Naive thymus-derived CD4-positive, alpha-beta T cell (primary cell): ENCODE measurements around the gene ELMOD2. TPM values are rescaled to one million over a fixed set of nuclear protein-coding genes. Genes with fewer than 3 reads are reported as not detected.

Source experiments
- ATAC-seq: fragments of 150-1000 bp; cut with Tn5 transposase; 2 replicates; pipeline ENCODE4 v1.10.0; 2021; ENCODE audit warnings: mild to moderate bottlenecking, moderate library complexity
- CTCF ChIA-PET: fragments of 350-600 bp; sonication (Branson Sonifier 250); formaldehyde crosslinking; loops from one replicate; lab custom pipeline; 2021; ENCODE audit warnings: antibody characterized with exemption; lab: Charles Lee
- POLR2A ChIA-PET: fragments of 350-600 bp; sonication (Branson Sonifier 250); formaldehyde crosslinking; loops from one replicate; lab custom pipeline; 2021; ENCODE audit warnings: antibody characterized with exemption, inconsistent platforms; lab: Charles Lee
- DNase-seq, 9 donors: peaks; one replicate each; pipeline versions ENCODE4 v3.0.0 to v3.0.0-alpha.2; 2020 to 2022; ENCODE audit warnings: mixed read lengths in 1 of 9
- H3K27ac ChIP-seq: one replicate; pipeline ENCODE4 v1.7.0; 2013; ENCODE audit warnings: mild to moderate bottlenecking, low read depth, low read length, moderate library complexity
- H3K27me3 ChIP-seq, 2 donors: one replicate each; pipeline ENCODE4 v1.7.0; 2013; ENCODE audit warnings: low read length in 2 of 2, mild to moderate bottlenecking in 2 of 2, moderate library complexity in 2 of 2; ENCODE audit not compliant: control insufficient read depth in 2 of 2, insufficient read depth in 2 of 2
- H3K36me3 ChIP-seq, 3 experiments: 1 replicate in 2 of 3; 2 replicates in 1 of 3; pipeline ENCODE4 v1.7.0; 2013; ENCODE audit warnings: low read length in 3 of 3, mild to moderate bottlenecking in 3 of 3, moderate library complexity in 1 of 3; ENCODE audit not compliant: insufficient read depth in 3 of 3, control insufficient read depth in 2 of 3
- H3K4me1 ChIP-seq, 2 donors: one replicate each; pipeline ENCODE4 v1.7.0; 2013; ENCODE audit warnings: low read length in 2 of 2, mild to moderate bottlenecking in 2 of 2, moderate library complexity in 1 of 2; ENCODE audit not compliant: control insufficient read depth in 2 of 2, insufficient read depth in 2 of 2
- H3K4me3 ChIP-seq: 2 replicates; pipeline ENCODE4 v1.7.0; 2013; ENCODE audit warnings: mild to moderate bottlenecking, low read length
- H3K9me3 ChIP-seq, 3 experiments: 1 replicate in 2 of 3; 2 replicates in 1 of 3; pipeline ENCODE4 v1.7.0; 2013; ENCODE audit warnings: low read length in 3 of 3; ENCODE audit not compliant: control insufficient read depth in 2 of 3
- H3K27ac Mint-ChIP-seq, 9 donors: one replicate each; pipeline ENCODE4 v1.8.0; 2020 to 2022; ENCODE audit warnings: mixed read lengths in 9 of 9, mild to moderate bottlenecking in 8 of 9, moderate library complexity in 5 of 9, inconsistent platforms in 2 of 9
- H3K27me3 Mint-ChIP-seq, 5 donors: one replicate each; pipeline ENCODE4 v1.8.0; 2021 to 2022; ENCODE audit warnings: mixed read lengths in 5 of 5, mild to moderate bottlenecking in 1 of 5
- H3K36me3 Mint-ChIP-seq, 5 donors: one replicate each; pipeline ENCODE4 v1.8.0; 2020 to 2022; ENCODE audit warnings: mixed read lengths in 5 of 5, mild to moderate bottlenecking in 3 of 5, inconsistent platforms in 1 of 5
- H3K4me1 Mint-ChIP-seq, 7 donors: one replicate each; pipeline ENCODE4 v1.8.0; 2020 to 2022; ENCODE audit warnings: mixed read lengths in 7 of 7, mild to moderate bottlenecking in 3 of 7, inconsistent platforms in 1 of 7
- H3K4me3 Mint-ChIP-seq, 10 donors: one replicate each; pipeline ENCODE4 v1.8.0; 2020 to 2022; ENCODE audit warnings: mild to moderate bottlenecking in 10 of 10, mixed read lengths in 10 of 10, moderate library complexity in 6 of 10, inconsistent platforms in 2 of 10
- H3K9me3 Mint-ChIP-seq, 11 donors: one replicate each; pipeline ENCODE4 v1.8.0; 2020 to 2022; ENCODE audit warnings: mixed read lengths in 11 of 11, mild to moderate bottlenecking in 4 of 11, inconsistent platforms in 1 of 11, moderate library complexity in 1 of 11
- intact Hi-C, 2 donors: fragments of 100-400 bp; cut with micrococcal nuclease; formaldehyde crosslinking; loops; one replicate each; pipeline ENCODE4 v1.15.1; 2023
- polyA plus RNA-seq, 2 donors: library from polyadenylated mRNA; unstranded; fragments of 300-500 nt; fragmentation: Illumina TruSeq; gene quantifications; one replicate each; pipeline ENCODE4 v1.2.3, GENCODE V29; 2021
- total RNA-seq, 6 experiments: library from RNA in 5 of 6; stranded (reverse) in 5 of 6; gene quantifications; 1 replicate in 5 of 6; 2 replicates in 1 of 6; pipeline ENCODE4 v1.2.3 and lab custom pipeline; 2021 to 2026

The ELMOD2 gene
- total and polyA plus RNA-seq, 7 experiments from 2014 or later, result 6.7 to 29.2 (median 13.2) TPM

DNA sequence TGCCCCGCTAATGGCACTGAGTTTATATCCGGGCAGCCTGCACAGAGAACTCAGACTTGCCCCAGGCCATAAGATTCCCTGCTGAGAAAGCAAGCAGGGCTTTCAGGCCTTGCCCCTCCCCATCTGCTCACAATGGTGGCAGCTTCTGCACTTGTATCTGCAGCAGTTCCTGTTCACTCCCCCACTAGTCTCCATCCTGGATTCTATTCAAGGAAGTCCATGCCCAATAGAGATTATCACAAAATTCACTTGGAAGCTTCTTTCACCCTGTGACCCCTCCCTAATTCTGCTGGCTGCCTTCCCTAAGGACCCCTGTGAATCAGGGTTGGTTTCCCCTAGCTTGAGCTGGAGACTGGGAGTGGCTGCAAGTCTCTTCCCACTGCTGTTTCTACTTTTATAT lies 79.3 kb downstream of the ELMOD2 start:
- CTCF ChIA-PET, result no interaction called here
- intact Hi-C loops, result no loop called here

More for the DNA sequence above, 79.3 kb downstream of the ELMOD2 start:
- Mint-ChIP-seq H3K27me3 (peaks cover 0 to 26% (median 8%) of the 10 kb centered on the region in 5 donors), H3K36me3 (no peaks in the 10 kb centered on the region), H3K9me3 (no peaks in the 10 kb centered on the region), H3K4me1 (no peaks in the 10 kb centered on the region), H3K4me3 (no peak overlapping the region), H3K27ac (no peak overlapping the region)
- no peak overlapping the region for H3K4me3 ChIP-seq
- H3K27ac ChIP-seq, result no peak overlapping the region
- POLR2A ChIA-PET, result no interaction called here
- no peaks in the 10 kb centered on the region for H3K9me3 ChIP-seq
- DNase-seq (no peak), ATAC-seq (no peak)
- no peaks in the 10 kb centered on the region for H3K4me1 ChIP-seq
- no peaks in the 10 kb centered on the region for H3K27me3 ChIP-seq
- H3K36me3 ChIP-seq, result no peaks in the 10 kb centered on the region

Other genes starting within 250 kb of the ELMOD2 start
- gene SCOC, start 150.5 kb upstream of the ELMOD2 start, total RNA-seq, result 10 to 100 TPM in 4 of 5 experiments, 1 to 10 TPM in 1; 9.3 to 26.3 (median 22.6) TPM
- 10 to 100 TPM; 27.2 to 44.4 TPM for gene SCOC, start 150.5 kb upstream of the ELMOD2 start, polyA plus RNA-seq
- under 1 TPM in 1 of 5 experiments, not detected in 4; 0.12 TPM for gene CLGN, start 96.5 kb upstream of the ELMOD2 start, total RNA-seq
- gene CLGN, start 96.5 kb upstream of the ELMOD2 start, polyA plus RNA-seq, result under 1 TPM; 0.06 to 0.20 TPM
- gene MGAT4D, start 25.9 kb upstream of the ELMOD2 start, total RNA-seq, result not detected
- gene MGAT4D, start 25.9 kb upstream of the ELMOD2 start, polyA plus RNA-seq, result not detected
- gene UCP1, start 44.8 kb downstream of the ELMOD2 start, total RNA-seq, result not detected
- not detected for gene UCP1, start 44.8 kb downstream of the ELMOD2 start, polyA plus RNA-seq
- 10 to 100 TPM in 1 of 5 experiments, 1 to 10 TPM in 1, under 1 TPM in 2, not detected in 1; 0.22 to 13.9 (median 1.7) TPM for gene TBC1D9, start 232.2 kb downstream of the ELMOD2 start, total RNA-seq
- gene TBC1D9, start 232.2 kb downstream of the ELMOD2 start, polyA plus RNA-seq, result under 1 TPM in 1 of 2 donors, not detected in 1; 0.13 TPM